Measurements from ENCODE around the gene RANBP3L. TPM values are rescaled to one million over a fixed set of nuclear protein-coding genes. Genes with fewer than 3 reads are reported as not detected.

The RANBP3L gene
- total and polyA plus RNA-seq, 9 of the 15 experiments (the other 6 are each of a cell fraction or from before 2014, with no cell fraction given): 0.01 to 0.06 TPM; not detected in 7

DNA sequence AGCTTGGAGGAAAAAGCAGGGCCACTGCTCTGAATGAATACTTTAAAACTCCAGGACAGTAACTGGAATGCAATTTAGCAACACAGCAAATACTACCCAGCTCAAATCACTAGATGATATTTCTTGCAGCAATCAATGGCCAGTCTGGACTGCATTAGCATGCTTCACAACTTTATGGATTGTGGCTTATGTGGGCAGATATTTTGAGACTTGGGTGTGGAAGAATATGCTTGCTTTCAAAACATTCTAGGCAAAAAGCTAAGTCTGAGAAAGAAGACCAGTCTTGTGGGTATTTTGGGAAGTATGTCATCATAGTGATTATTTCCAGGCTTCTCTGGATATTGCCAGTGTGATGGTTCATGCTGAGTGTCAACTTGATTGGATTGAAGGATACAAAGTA, 3.1 kb downstream of the RANBP3L start (continued):
- TF ChIP-seq, protein P1, sequence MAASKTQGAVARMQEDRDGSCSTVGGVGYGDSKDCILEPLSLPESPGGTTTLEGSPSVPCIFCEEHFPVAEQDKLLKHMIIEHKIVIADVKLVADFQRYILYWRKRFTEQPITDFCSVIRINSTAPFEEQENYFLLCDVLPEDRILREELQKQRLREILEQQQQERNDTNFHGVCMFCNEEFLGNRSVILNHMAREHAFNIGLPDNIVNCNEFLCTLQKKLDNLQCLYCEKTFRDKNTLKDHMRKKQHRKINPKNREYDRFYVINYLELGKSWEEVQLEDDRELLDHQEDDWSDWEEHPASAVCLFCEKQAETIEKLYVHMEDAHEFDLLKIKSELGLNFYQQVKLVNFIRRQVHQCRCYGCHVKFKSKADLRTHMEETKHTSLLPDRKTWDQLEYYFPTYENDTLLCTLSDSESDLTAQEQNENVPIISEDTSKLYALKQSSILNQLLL (CRISPR knock-in tag; IDR thresholded peaks at IDR 0.05; ENCODE audit: borderline replicate concordance): no peak
- TF ChIP-seq ZFPM2 (CRISPR knock-in tag; IDR thresholded peaks at IDR 0.05): no peak
- TF ChIP-seq, protein P2, sequence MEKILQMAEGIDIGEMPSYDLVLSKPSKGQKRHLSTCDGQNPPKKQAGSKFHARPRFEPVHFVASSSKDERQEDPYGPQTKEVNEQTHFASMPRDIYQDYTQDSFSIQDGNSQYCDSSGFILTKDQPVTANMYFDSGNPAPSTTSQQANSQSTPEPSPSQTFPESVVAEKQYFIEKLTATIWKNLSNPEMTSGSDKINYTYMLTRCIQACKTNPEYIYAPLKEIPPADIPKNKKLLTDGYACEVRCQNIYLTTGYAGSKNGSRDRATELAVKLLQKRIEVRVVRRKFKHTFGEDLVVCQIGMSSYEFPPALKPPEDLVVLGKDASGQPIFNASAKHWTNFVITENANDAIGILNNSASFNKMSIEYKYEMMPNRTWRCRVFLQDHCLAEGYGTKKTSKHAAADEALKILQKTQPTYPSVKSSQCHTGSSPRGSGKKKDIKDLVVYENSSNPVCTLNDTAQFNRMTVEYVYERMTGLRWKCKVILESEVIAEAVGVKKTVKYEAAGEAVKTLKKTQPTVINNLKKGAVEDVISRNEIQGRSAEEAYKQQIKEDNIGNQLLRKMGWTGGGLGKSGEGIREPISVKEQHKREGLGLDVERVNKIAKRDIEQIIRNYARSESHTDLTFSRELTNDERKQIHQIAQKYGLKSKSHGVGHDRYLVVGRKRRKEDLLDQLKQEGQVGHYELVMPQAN (IDR thresholded peaks at IDR 0.05; ENCODE audit: borderline replicate concordance): no peak
- TF ChIP-seq, protein P3, sequence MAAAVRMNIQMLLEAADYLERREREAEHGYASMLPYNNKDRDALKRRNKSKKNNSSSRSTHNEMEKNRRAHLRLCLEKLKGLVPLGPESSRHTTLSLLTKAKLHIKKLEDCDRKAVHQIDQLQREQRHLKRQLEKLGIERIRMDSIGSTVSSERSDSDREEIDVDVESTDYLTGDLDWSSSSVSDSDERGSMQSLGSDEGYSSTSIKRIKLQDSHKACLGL (CRISPR knock-in tag; IDR thresholded peaks at IDR 0.05; ENCODE audit: borderline replicate concordance, poor library complexity, severe bottlenecking): no peak

GRCh38 chr5:36297653-36298052, 4.0 kb downstream of the RANBP3L start:
- no peaks in the 10 kb centered on the region for H3K9me1 ChIP-seq (ENCODE audit: control insufficient read depth, insufficient read depth, low read length)
- no peak overlapping the region for H2AFZ ChIP-seq (ENCODE audit: low read depth, low read length)
- no peaks in the 10 kb centered on the region for H3K9me3 ChIP-seq (replicated peaks; ENCODE audit: control insufficient read depth, insufficient read depth, low read depth, low read length)
- no peak for FAIRE-seq
- H3K4me3 ChIP-seq: no peak overlapping the region
- ChIA-PET CTCF (ENCODE audit: low intra/inter-chr PET ratio) (no interaction called here), POLR2A (no interaction called here)
- no peaks in the 10 kb centered on the region for H3K36me3 ChIP-seq (ENCODE audit: control insufficient read depth, insufficient read depth, low read length)
- no peak for ATAC-seq
- H3K27me3 ChIP-seq (ENCODE audit: control insufficient read depth in 2 of 2, insufficient read depth in 2 of 2, low read length in 2 of 2): 0 out of 5 replicates have a peak, but pooled peaks cover 0 to 4% of the 10 kb centered on the region in 2 experiments
- no peaks in the 10 kb centered on the region for H4K20me1 ChIP-seq (replicated peaks; ENCODE audit: control insufficient read depth, insufficient read depth, low read length)
- H3K27ac ChIP-seq (ENCODE audit: extremely low read depth, low read depth, low read length): no peak overlapping the region
- no peak overlapping the region for H3K4me2 ChIP-seq (ENCODE audit: insufficient read depth, low read length)
- no peak for DNase-seq (ENCODE audit: extremely low read depth in 1 of 4, low spot score in 3 of 4)
- 2% methylated on average over 3 of the region's 3 CpGs for WGBS (ENCODE audit: insufficient coverage, low coverage, missing lambda C conversion rate)
- H3K9ac ChIP-seq (ENCODE audit: insufficient read depth in 1 of 2, low read depth in 2 of 2, low read length in 2 of 2): no peak overlapping the region
- H3K4me1 ChIP-seq (replicated peaks in 1 of 2; ENCODE audit: control insufficient read depth in 2 of 2, insufficient read depth in 2 of 2, low read length in 2 of 2): no peaks in the 10 kb centered on the region
- in situ Hi-C loops (cut with MboI) (no loop called here), intact Hi-C loops (cut with micrococcal nuclease) (no loop called here)
- H3K79me2 ChIP-seq (ENCODE audit: control insufficient read depth, insufficient read depth, low read length): no peaks in the 10 kb centered on the region
- BruUV-seq (replicated peaks): no TSS peak
- no peak for TF ChIP-seq MYC (IDR thresholded peaks at IDR 0.05; ENCODE audit: low read depth, low read length)
- no peak for TF ChIP-seq MYC (CRISPR knock-in tag; IDR thresholded peaks at IDR 0.05; ENCODE audit: borderline replicate concordance, low read depth)
- TF ChIP-seq MAFG (tag; conservative IDR thresholded peaks at IDR 0.05): peak; percentile 73
- TF ChIP-seq RNF219 (CRISPR knock-in tag; IDR thresholded peaks at IDR 0.05): no peak
- TF ChIP-seq BCLAF1 (IDR thresholded peaks at IDR 0.05; ENCODE audit: borderline replicate concordance in 1 of 2, control insufficient read depth in 1 of 2, low read depth in 2 of 2, low read length in 1 of 2): no peak
- TF ChIP-seq ZZZ3 (IDR thresholded peaks at IDR 0.05): no peak

Data from K562 (cell line).